Amniotic epithelial cell (primary cell): ENCODE data around the gene IFITM2.

ENCODE experiments used
- DNase-seq: peaks from one replicate; pipeline ENCODE4 v3.0.0-alpha.2; 2010; ENCODE audit warnings: low read depth

Gene IFITM2

GRCh38 chr11:293271-293851 lies 14.3 kb upstream of the IFITM2 start:
- no peak for DNase-seq

GRCh38 chr11:293852-294661 lies 13.6 kb upstream of the IFITM2 start:
- DNase-seq = no peak

GRCh38 chr11:294780-295179 lies 12.8 kb upstream of the IFITM2 start:
- DNase-seq = no peak

- no peak for DNase-seq
These were observed 12.1 kb upstream of the IFITM2 start for GRCh38 chr11:295351-296170.

GRCh38 chr11:296171-297050 lies 11.2 kb upstream of the IFITM2 start:
- no peak for DNase-seq

GRCh38 chr11:297051-297585 lies 10.5 kb upstream of the IFITM2 start:
- DNase-seq = no peak

- no peak for DNase-seq
These were observed 9.8 kb upstream of the IFITM2 start for GRCh38 chr11:297586-298405.

- no peak for DNase-seq
These were observed 9.1 kb upstream of the IFITM2 start for GRCh38 chr11:298406-299065.

- DNase-seq = no peak
These were observed 8.3 kb upstream of the IFITM2 start, which contains the start of gene IFITM5 for GRCh38 chr11:299081-299891. IFITM5 (minus strand) TSS chr11:299526; CDS start chr11:299490, 36 bp downstream.

GRCh38 chr11:299951-300735 lies 7.5 kb upstream of the IFITM2 start:
- DNase-seq = no peak

GRCh38 chr11:303363-303762 lies 4.3 kb upstream of the IFITM2 start:
- no peak for DNase-seq

GRCh38 chr11:304061-304506 lies 3.5 kb upstream of the IFITM2 start:
- DNase-seq = no peak

GRCh38 chr11:304915-305843 lies 2.4 kb upstream of the IFITM2 start:
- DNase-seq = peak; percentile 71

- no peak for DNase-seq
These were observed 1.8 kb upstream of the IFITM2 start for GRCh38 chr11:305844-306211.

- DNase-seq = no peak
These were observed 808 bp upstream of the IFITM2 start for GRCh38 chr11:306645-307371.
